IPS-NIHi7 (cell line): ENCODE measurements around the gene NFATC2.
"Not testable (repeated sequence)": the region's sequence is repeated elsewhere in the genome, so short reads cannot be mapped to it uniquely, and the experiment has no call there.

Source experiments
- DNase-seq: peaks from one replicate; pipeline ENCODE4 v3.0.0; 2012; ENCODE audit warnings: mixed read lengths; ENCODE audit errors: extremely low spot score

The NFATC2 gene

DNA sequence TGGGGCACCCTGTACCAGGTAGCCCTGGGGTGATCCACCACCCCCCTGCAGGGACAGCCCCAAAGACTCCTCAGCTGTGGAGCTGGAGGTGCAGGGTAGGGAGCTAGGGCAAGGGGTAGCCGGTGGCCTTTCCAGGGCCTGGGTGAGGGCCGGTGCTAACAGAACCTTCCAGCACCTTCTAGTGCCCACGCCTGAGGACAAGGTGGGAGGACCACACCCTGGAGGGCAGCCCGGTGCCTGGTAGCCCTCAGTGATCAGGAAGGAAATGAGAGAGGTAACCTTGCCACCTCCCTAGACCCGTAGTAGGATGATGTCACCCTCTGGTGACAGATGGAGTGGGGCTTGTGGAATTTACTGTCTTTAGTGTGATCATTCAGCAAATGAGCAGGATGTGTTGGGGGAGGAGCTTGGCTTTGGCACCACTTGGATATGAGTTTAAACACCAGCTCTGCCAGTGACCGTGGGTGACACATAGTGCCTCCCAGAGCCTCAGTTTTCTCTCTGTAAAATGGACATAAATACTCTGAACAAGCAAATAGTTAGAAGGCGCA, 187.7 kb downstream of the NFATC2 start:
- no peak for DNase-seq

DNA sequence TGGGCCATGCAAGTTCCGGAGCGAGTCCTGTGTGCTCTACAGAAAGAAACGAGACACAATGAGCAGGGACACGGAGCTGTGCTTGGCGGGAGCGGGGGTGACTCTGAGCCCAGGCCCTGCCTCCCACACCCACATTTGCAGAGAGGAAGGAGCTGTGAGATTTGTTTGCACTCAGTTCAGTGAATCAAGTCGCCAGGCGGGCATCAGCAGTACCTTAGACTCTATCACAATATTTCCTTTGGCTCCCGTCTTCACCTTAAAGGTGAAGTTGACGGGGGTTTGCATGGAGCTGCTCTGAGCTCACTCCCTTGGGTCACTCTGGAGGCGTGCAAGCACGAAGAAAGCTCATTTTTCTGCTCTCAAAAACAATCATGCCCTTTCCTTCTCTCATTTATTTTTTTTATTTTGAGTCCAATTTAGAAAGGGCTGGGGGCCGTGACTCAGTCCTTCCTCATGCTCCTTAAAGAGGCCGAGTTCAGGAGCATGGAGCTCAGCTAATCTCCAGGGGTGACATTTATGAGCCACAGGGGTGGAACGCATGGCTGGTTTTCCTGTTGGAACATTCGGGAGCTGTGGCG, 188.2 kb downstream of the NFATC2 start:
- no peak for DNase-seq

DNA sequence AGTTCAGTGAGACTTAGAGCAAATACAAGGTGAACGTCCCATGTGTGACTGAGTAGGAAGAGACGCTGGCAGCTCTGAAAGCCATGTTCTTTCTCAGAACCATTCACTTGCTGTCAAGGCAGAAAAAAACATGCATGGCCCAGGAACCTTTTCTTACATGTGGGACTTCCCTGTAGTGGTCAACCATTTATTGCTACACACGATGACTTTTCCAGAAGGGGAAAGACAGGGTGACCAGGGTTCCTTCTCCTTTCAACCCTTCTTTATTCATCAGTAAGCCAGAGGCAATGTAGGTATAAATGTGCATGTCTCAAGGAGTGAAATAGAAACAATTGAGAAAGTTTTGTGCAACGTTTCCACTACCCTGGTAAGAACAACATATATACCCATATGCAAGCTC, 189.0 kb downstream of the NFATC2 start:
- DNase-seq: no peak

DNA sequence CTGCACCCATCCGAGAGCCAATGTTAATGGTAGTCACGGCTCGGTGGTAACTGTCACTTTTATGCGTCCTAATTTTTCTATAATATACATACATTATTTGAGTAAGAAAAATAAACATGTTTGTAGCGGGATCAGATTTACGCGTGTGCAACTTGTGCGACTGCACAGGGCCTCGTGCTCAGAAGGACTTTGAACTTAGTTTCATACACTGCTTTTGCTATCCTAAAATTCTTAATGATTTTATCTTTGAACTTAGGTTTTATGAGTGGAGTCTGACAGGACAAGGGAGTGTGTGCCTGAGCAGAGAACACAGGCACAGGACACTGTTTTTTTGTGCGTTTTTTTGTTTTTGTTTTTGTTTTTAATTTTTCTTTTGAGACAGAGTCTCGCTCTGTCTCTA, 189.7 kb downstream of the NFATC2 start:
- no peak for DNase-seq

GRCh38 chr20:51350941-51351631, 191.4 kb downstream of the NFATC2 start:
- DNase-seq: no peak

DNA sequence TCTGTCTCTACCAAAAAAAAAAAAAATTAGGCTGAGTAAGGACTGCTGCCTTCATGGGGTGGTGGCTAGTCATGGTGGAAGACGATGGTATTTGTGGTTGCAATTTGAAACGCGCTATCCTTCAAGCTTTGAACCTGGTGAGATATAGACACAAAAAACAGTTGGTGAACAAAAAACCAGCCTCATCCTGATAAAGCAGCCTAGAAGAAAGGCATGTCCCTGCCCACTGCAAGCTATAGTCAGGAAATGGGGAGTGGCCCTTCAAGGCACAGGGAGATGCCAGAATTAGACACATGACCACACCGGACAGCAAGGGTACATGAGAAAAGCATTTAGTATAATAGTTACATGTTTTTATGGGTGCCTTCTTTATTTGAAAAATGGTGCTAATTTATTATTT, 193.6 kb downstream of the NFATC2 start:
- DNase-seq: no peak

GRCh38 chr20:51347831-51348230, 194.7 kb downstream of the NFATC2 start:
- DNase-seq: no peak

DNA sequence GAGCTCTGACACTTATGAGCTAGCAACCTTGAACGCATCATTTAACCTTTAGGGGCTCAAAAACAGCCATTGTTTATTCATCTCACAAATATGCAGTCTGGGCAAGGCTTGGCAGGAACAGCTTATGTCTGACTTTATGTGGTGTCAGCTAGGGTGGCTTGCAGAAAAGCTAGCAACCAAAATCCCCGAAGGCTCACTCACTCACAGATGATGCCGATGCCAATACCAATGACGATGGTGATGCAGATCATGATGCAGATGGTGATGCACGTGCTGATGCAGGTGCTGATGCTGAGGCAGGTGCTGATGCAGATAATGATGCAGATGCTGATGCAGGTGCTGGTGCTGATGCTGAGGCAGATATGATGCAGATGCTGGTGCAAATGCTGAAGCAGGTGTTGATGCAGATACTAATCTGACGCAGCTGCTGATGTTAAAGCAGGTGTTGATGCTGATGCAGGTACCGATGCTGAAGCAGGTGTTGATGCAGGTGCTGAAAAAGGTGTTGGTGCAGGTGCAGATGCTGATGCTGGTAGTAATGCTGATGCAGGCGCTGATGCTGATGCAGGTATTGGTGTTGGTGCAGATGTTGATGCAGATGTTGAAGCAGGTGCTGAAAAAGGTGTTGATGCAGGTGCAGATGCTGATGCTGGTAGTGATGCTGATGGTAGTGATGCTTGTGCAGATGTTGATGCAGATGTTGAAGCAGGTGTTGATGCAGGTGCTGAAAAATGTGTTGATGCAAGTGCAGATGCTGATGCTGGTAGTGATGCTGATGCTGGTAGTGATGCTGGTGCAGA, 195.6 kb downstream of the NFATC2 start:
- DNase-seq: no peak

DNA sequence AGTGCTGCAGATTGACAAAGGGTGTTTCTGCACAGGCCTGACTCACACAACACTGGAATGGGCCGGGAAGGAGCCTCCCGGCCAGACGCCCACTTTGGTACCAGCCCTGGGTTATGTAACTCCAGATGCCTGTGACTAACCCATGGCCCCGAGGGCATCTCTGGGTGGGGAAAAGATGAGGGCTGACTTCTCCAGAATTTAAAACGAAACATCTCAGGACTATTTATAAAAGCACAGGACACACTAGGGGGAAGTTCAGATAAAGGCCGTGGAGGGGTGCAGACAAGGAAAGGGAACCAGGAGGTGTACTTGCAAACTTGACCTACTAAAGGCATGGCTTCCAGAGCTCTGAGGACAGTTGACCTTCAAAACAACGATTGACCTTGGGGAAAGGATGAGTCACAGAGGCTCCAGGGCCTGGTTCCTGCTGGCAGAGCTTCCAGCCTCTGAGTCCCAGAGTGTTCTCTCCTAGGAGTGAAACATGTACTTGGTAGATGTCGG, 196.9 kb downstream of the NFATC2 start:
- no peak for DNase-seq

DNA sequence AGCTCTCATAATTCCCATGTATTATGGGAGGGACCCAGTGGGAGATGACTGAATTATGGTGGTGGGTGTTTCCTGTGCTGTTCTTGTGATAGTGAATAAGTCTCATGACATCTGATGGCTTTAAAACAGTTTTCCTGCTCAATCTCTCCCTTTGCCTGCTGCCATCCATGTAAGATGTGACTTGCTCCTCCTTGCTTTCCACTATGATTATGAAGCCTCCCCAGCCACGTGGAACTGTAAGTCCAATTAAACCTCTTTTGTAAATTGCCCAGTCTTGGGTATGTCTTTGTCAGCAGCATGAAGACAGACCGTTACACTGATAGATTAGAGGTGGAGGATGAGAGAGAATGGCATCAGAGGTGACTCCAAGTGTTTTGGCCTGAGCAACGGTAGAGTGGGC, 198.7 kb downstream of the NFATC2 start:
- not testable (repeated sequence) for DNase-seq

DNA sequence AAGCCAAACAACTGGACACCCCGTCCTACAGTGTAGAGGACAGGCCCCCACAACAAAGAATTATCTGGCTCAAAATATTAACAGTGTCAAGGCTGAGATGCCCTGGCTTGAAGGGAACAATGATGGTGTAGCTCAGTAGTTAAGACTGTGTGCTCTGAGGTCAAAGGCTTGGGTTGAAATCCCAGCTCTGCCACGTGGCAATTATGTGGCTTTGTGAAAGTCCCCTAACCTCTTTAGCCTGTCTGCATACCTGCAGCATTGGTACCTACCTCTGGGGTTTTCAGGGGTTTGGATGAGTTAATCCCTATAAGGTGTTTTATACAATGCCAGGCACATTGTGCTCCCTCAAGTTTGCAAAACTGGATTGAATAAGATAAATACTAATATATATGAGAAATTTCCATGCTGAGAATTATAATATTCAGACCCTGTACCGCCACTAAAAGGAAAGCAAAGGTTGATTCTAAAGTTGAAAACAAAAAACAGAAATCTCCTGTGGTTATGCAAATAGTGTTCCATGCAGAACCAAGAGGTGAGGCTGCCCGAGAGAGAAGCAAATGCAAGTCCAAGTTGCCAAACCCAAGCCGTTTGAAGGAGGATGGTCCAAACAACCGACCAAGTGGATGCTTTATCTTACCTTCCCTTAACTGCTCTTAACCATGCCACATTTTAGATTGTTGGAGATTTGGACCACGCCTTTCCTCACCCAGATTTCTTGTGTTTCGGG, 199.8 kb downstream of the NFATC2 start:
- no peak for DNase-seq

DNA sequence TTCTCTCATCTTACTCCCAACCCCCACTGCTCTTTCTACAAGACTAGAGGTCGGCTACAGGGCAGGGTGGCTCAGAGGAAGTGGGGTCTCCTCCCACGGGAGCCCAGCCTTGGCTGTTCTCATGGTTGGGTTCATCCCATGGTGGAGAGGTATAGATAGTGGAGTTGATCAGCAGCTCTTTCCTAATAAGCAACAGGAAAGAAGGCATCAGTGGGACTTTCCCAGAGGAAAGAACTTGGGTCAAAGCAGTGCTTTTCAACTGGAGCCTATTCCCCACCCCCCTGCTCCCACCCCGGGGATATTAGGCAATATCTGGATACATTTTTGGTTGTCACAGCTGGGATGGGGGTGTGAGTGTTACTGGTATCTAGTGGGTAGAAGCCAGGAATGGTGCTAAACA, 200.9 kb downstream of the NFATC2 start:
- DNase-seq: no peak

DNA sequence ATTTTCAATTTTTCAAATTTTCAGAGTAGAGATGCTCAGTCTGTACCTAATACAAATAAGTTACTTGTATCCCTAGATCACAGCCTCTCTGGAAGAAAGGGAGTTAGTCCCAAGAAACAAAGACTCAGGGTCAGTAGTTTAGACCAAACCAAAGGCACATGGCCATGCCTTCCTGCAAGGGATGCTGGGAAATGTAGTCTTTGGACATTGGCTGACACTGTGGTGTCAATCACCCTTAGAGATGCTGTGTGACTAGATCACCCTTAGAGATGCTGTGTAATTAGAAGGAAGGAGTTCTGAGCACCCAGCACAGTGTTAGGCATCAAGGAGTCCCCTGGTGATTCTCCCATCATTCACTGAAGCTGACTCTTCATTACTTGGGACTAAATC, 202.1 kb downstream of the NFATC2 start:
- DNase-seq: peak; percentile 34

DNA sequence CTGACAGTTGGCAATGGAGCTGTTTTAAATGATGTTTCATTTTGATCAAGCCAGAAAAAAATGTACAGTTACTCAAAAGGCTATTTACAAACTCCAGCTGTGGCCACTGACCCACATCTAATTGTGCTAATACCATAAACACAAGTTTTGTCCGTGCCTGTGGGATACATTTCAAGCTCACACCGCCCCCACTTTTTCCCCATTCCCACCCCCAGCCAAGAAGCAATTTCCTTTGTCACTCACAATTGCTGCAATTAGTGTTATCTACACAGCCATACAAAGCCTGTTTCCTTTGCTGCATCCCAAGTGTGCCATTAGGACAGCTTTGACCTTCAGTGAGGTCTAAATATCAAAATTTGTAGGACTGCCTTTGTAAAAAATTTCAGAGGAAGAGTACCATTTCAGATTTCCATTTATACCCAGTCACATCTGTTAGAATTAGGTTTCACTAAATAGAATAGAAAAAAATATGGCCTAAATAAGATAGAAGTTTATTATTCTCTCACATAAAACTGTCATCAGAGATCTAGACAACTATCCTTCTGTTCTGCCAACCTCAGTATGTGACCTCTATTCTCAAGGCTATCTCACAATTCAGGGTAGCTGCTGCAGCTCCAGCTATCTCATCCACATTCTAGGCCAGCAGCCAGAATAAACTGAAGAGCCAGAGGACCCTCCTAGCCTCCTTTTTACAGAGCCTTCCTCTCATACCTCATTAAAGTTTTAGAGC, 202.6 kb downstream of the NFATC2 start:
- DNase-seq: no peak

GRCh38 chr20:51338692-51339440, 203.7 kb downstream of the NFATC2 start:
- no peak for DNase-seq

- DNase-seq: no peak
These were observed 205.3 kb downstream of the NFATC2 start for GRCh38 chr20:51337126-51337805.
